Ovary (tissue), 10 donors: Measurements from ENCODE around the gene ADRM1. TPM values are rescaled to one million over a fixed set of nuclear protein-coding genes. Genes with fewer than 3 reads are reported as not detected.

Experiments
- DNase-seq, 5 donors: peaks; one replicate each; pipeline ENCODE4 v3.0.0-alpha.2; 2019 to 2020
- H3K27ac ChIP-seq, 2 donors: fragments of 200-600 bp; one replicate each; pipeline versions ENCODE4 v1.5.1 to v1.8.0; 2019 to 2022
- H3K27me3 ChIP-seq: fragments of 200-600 bp; one replicate; pipeline ENCODE4 v1.8.0; 2022
- H3K36me3 ChIP-seq: fragments of 200-600 bp; sonication (generic); one replicate; pipeline ENCODE4 v1.5.1; 2019
- H3K4me1 ChIP-seq: one replicate; pipeline ENCODE4 v1.8.1; 2013; ENCODE audit warnings: mild to moderate bottlenecking, moderate library complexity; ENCODE audit not compliant: insufficient read depth
- H3K4me3 ChIP-seq: fragments of 200-600 bp; sonication (generic); one replicate; pipeline ENCODE4 v1.5.1; 2017
- H3K9me3 ChIP-seq, 2 donors: fragments of 200-600 bp in 1 of 2; sonication (generic) in 1 of 2; one replicate each; pipeline versions ENCODE4 v1.5.1 to v1.8.1; 2013 to 2019; ENCODE audit warnings: mild to moderate bottlenecking in 1 of 2, moderate library complexity in 1 of 2
- EP300 ChIP-seq: sonication (generic); formaldehyde crosslinking; IDR thresholded peaks from one replicate; pipeline ENCODE4 v1.6.1; 2017; ENCODE audit warnings: antibody characterized with exemption
- POLR2A ChIP-seq: fragments of 450-650 bp; IDR thresholded peaks from one replicate; pipeline ENCODE4 v1.6.1; 2017; ENCODE audit warnings: antibody characterized with exemption, mild to moderate bottlenecking, moderate library complexity
- WGBS, 3 donors: extraction: QIAGEN DNeasy Blood & Tissue Kit in 1 of 3; methylation state at CpG; one replicate each; pipeline versions ENCODE4 v1.1.5 to v1.1.7; 2013 to 2017; 5-methylcytosine and 5-hydroxymethylcytosine counted together
- intact Hi-C, 4 donors: fragments of 100-400 bp; cut with DNase I; formaldehyde crosslinking; loops; one replicate each; pipeline versions ENCODE4 v1.11.0 to v1.15.1; 2022 to 2023
- long read RNA-seq, 3 donors: library from polyadenylated mRNA in 2 of 3; unstranded in 2 of 3; transcript quantifications; one replicate each; pipeline ENCODE4 v2.0.0 and lab custom pipeline, GENCODE V29; 2021 to 2026
- polyA plus RNA-seq, 2 donors: library from polyadenylated mRNA; stranded (reverse); fragments of 200-250 nt in 1 of 2; fragments of 350-450 nt in 1 of 2; fragmentation: Illumina TruSeq in 1 of 2; extraction: RNeasy Lipid Tissue Mini Kit (QIAGEN cat#74804) in 1 of 2; gene quantifications; one replicate each; pipeline ENCODE4 v1.2.3, GENCODE V29; 2013 to 2014
- total RNA-seq, 7 donors: library from RNA; depleted of rRNA in 2 of 7; stranded (reverse); fragments of >200 nt in 2 of 7; fragmentation: NEBNext Ultra II Directional in 3 of 7; extraction: Animal tissue kit (Norgen Biotek cat#: 25700) in 3 of 7; gene quantifications; one replicate each; pipeline versions ENCODE4 v1.1.0 to v1.2.4, GENCODE V29; 2016 to 2023
- TF ChIP-seq, protein P1 (sequence below), 3 donors: fragments of 450-650 bp in 2 of 3; fragments of 200-600 bp in 1 of 3; IDR thresholded peaks; one replicate each; pipeline versions ENCODE4 v1.5.1 to v1.8.0; 2016 to 2022; ENCODE audit warnings: antibody characterized with exemption in 3 of 3, mild to moderate bottlenecking in 1 of 3
- donor health status: DM: no; HTN: no; CAD: no; lungs with moderate emphysema.
- donor health status: DM: no; HTN: no; CAD: no.
- donor health status: Bipolar disorder and iron deficiency.
- donor health status: DM: yes; HTN: yes; CAD: no.
- donor health status: DM: no; HTN: no; CAD: no.
- donor health status: DM: yes; HTN: yes; CAD: no.

The ADRM1 gene, protein sequence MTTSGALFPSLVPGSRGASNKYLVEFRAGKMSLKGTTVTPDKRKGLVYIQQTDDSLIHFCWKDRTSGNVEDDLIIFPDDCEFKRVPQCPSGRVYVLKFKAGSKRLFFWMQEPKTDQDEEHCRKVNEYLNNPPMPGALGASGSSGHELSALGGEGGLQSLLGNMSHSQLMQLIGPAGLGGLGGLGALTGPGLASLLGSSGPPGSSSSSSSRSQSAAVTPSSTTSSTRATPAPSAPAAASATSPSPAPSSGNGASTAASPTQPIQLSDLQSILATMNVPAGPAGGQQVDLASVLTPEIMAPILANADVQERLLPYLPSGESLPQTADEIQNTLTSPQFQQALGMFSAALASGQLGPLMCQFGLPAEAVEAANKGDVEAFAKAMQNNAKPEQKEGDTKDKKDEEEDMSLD
- total RNA-seq: 100 to 1,000 TPM in 1 of 7 donors, 10 to 100 TPM in 6; 42.8 to 109 (median 56.3) TPM
- polyA plus RNA-seq: 10 to 100 TPM in 1 of 2 donors, 1 to 10 TPM in 1; 7.8 to 52.5 TPM
- long read RNA-seq, donor 1, transcript ADRM1-201 (10 exons, 1,478 nt): major isoform, 485 of 633 reads
- long read RNA-seq, donor 1, transcript ADRM1-205 (9 exons, 1,361 nt): minor isoform, 22 of 633 reads
- long read RNA-seq, donor 1, partial matches to known transcripts: 18 of 633 reads
- long read RNA-seq, donor 1, other reads (novel, unspliced or antisense): 108 of 633 reads
- long read RNA-seq, donor 2, transcript ADRM1-201 (10 exons, 1,478 nt): major isoform, 52 of 91 reads
- long read RNA-seq, donor 2, transcript ADRM1-205 (9 exons, 1,361 nt): minor isoform, 8 of 91 reads
- long read RNA-seq, donor 2, partial matches to known transcripts: 26 of 91 reads
- long read RNA-seq, donor 2, other reads (novel, unspliced or antisense): 5 of 91 reads
- long read RNA-seq, donor 3, transcript ADRM1-201 (10 exons, 1,478 nt): major isoform, 118 of 194 reads
- long read RNA-seq, donor 3, transcript ADRM1-205 (9 exons, 1,361 nt): minor isoform, 8 of 194 reads
- long read RNA-seq, donor 3, partial matches to known transcripts: 40 of 194 reads
- long read RNA-seq, donor 3, other reads (novel, unspliced or antisense): 28 of 194 reads

DNA sequence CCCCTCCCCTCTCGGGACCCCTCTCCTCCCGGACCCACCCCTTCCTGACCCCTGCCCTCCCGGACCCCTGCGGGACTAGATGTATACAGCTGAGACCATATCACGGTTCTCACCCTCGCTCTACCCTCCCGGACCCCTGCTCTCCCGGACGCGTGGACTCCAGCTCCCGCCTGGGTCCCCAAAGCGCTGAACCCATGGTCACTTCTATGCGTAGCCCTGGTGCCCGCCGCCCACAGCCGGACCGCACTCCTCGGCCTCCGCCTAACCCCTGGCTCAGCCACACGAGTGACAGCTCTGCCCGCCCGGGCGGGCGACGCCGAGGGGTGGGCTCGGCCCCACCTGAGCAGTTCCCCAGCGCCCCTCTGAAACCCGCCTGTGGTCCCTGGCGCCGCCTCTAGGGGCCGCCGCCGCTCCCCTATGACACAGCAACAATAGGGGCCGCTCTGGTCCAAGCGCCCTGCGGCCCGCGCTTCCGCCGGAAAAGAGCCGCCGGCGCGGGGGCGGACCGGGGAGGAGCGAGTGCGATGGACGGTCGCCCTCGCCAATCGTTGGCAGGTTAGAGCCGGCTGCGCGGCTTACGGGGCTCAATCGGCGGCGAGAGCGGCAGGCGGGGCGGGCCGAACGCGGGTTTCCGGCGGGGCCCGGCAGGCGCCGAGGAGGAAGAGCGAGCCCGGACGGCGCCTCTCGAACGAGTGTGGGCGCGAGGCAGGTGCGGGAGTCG, at the start of gene ADRM1:
ADRM1 (plus strand) TSS at position 657 of the 721 bp plus-strand sequence. CDS start 572 bp downstream, outside the sequence.
- Histone ChIP-seq H3K4me1 (peaks cover 11% of the 10 kb centered on the region), H3K36me3 (no peaks in the 10 kb centered on the region), H3K27me3 (no peaks in the 10 kb centered on the region), H3K27ac (peak within 1 kb of the TSS; percentile 88 to 98), H3K9me3 (no peaks in the 10 kb centered on the region), H3K4me3 (peak within 1 kb of the TSS; percentile 88)
- 0 to 1% (median 1%) methylated on average over 58 to 81 of the region's 81 CpGs for WGBS, 3 donors
- TF ChIP-seq POLR2A: peak; percentile 37
- TF ChIP-seq, protein P1, sequence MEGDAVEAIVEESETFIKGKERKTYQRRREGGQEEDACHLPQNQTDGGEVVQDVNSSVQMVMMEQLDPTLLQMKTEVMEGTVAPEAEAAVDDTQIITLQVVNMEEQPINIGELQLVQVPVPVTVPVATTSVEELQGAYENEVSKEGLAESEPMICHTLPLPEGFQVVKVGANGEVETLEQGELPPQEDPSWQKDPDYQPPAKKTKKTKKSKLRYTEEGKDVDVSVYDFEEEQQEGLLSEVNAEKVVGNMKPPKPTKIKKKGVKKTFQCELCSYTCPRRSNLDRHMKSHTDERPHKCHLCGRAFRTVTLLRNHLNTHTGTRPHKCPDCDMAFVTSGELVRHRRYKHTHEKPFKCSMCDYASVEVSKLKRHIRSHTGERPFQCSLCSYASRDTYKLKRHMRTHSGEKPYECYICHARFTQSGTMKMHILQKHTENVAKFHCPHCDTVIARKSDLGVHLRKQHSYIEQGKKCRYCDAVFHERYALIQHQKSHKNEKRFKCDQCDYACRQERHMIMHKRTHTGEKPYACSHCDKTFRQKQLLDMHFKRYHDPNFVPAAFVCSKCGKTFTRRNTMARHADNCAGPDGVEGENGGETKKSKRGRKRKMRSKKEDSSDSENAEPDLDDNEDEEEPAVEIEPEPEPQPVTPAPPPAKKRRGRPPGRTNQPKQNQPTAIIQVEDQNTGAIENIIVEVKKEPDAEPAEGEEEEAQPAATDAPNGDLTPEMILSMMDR (IDR thresholded peaks at IDR 0.05): peak; percentile 87 to 99 (median 98)
- no peak for TF ChIP-seq EP300
- peak; percentile 94 to 98 (median 95) for DNase-seq
- intact Hi-C loops: loop anchor here (2.0 to 10.0 kb wide), 6 partner anchors 62 to 490 kb away; partner anchors contain the start of gene LAMA5 (in 1 of the 4)

DNA sequence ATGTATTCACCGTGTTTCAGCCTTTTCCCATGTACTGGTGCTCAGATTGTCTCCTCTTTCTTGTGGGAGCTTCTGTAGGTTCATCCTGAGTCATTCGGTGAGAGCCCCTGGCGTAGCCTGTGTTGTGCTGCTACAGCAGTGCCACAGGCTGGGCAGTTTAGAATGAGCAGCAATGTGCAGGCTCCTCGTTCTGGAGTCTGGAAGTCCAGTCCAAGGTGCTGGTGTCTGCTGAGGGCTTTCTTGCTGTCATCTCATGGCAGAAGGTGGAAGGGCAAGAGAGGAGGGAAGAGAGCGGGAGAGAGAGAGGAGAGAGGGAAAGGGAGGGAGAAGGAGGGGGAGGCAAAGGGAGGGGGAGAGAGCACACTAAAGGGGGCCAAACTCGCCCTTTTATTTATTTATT, 49.4 kb upstream of the ADRM1 start:
- Histone ChIP-seq H3K4me3 (no peak overlapping the region), H3K27ac (no peak overlapping the region), H3K27me3 (no peaks in the 10 kb centered on the region), H3K36me3 (no peaks in the 10 kb centered on the region), H3K4me1 (peaks cover 2% of the 10 kb centered on the region), H3K9me3 (no peaks in the 10 kb centered on the region)
- DNase-seq: no peak
- TF ChIP-seq EP300 (no peak), POLR2A (no peak)
- WGBS, 3 donors: 84 to 87% (median 86%) methylated on average over 6 of the region's 6 CpGs
- intact Hi-C loops: no loop called here

DNA sequence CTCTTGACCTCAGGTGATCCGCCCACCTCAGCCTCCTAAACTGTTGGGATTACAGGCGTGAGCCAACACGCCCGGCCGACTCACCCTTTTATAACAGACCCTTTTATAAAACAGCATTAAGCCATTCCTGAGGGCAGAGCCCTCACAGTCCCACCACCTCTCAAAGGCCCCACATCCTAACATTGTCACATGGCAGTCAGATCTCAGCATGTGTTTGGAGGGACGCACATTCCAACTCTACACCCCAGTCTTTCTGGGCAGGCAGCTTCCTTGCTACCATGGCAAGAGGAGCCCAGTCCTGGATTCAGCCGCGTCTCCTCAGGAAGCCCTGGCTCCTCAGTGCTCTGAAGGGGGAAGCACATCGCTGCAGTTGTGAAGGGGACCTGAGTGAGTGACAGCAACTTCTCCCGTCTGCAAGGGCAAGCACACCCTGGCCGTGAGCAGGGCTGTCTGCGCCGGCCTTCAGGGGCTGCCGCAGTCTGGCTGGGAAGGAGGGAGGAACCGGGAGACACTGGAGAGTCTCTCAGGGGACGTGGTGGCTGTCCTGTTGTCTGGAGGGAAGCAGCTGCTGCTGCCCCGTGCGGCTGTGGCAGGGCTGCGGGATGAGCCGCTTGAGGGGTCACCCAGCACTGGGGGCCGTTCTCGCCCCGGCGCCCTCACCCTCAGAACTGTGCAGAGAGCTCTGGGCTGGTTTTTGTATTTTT, 48.6 kb upstream of the ADRM1 start:
- peaks cover 2% of the 10 kb centered on the region for H3K4me1 ChIP-seq
- intact Hi-C loops: no loop called here
- H3K36me3 ChIP-seq: no peaks in the 10 kb centered on the region
- no peak for DNase-seq
- H3K9me3 ChIP-seq: no peaks in the 10 kb centered on the region
- H3K27ac ChIP-seq: no peak overlapping the region
- no peak overlapping the region for H3K4me3 ChIP-seq
- 81 to 86% (median 86%) methylated on average over 23 to 24 of the region's 24 CpGs for WGBS, 3 donors
- TF ChIP-seq, protein P1 (IDR thresholded peaks at IDR 0.05): no peak
- TF ChIP-seq EP300: no peak
- no peak for TF ChIP-seq POLR2A
- no peaks in the 10 kb centered on the region for H3K27me3 ChIP-seq

DNA sequence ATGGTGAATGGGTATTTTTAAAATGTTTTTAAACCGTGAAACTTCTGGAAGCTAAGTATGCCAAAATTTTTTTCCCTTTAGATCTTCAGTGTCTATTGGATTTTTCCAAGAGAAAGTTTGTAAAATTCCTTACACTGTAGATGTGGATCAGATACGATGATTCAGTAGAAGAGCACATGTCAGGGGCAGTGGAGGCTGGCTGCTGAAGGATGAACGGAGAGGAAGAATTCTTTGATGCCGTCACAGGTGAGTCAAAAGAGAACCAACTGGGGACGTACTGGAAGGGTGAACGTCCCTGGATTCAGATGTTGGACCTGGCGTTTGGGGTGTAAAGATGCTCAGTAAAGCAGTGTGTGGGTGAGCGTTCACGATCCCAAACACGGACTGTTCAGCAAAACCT, 46.8 kb upstream of the ADRM1 start:
- Histone ChIP-seq H3K9me3 (no peaks in the 10 kb centered on the region), H3K27me3 (no peaks in the 10 kb centered on the region), H3K4me3 (no peak overlapping the region), H3K27ac (no peak overlapping the region), H3K36me3 (no peaks in the 10 kb centered on the region), H3K4me1 (peaks cover 2% of the 10 kb centered on the region)
- WGBS, 3 donors: 93% methylated on average over 10 of the region's 10 CpGs
- DNase-seq: no peak
- intact Hi-C loops: no loop called here
- no peak for TF ChIP-seq POLR2A
- TF ChIP-seq EP300: no peak
